A673 (cell line): Measurements from ENCODE around the gene TXNRD1. TPM values are rescaled to one million over a fixed set of nuclear protein-coding genes. Genes with fewer than 3 reads are reported as not detected.

Source experiments
- BruUV-seq: library from RNA; stranded (reverse); fragments of 400-500 nt; replicated peaks from 2 replicates; lab custom pipeline; 2021; lab: Mats Ljungman, UMichigan
- CTCF ChIA-PET: fragments of 300-600 bp; sonication (Branson Sonifier 250); formaldehyde crosslinking; loops from one replicate; lab custom pipeline; 2022; ENCODE audit warnings: antibody characterized with exemption; lab: Charles Lee
- POLR2A ChIA-PET: fragments of 300-600 bp; sonication (Branson Sonifier 250); formaldehyde crosslinking; loops from one replicate; lab custom pipeline; 2022; ENCODE audit warnings: antibody characterized with exemption; ENCODE audit not compliant: low non-redundant PET; lab: Charles Lee
- DNase-seq: peaks from one replicate; pipeline ENCODE4 v3.0.0-alpha.2; 2015; ENCODE audit warnings: low spot score
- H3K27ac ChIP-seq: fragments of 200-600 bp; sonication (generic); 2 replicates; pipeline ENCODE4 v1.5.1; 2016; ENCODE audit warnings: mixed run types, low read depth, mild to moderate bottlenecking, mixed read lengths, antibody characterized with exemption, low read length; ENCODE audit not compliant: poor library complexity, severe bottlenecking
- H3K27me3 ChIP-seq: fragments of 200-600 bp; sonication (generic); replicated peaks from 2 replicates; pipeline ENCODE4 v1.6.1; 2017; ENCODE audit warnings: mixed run types, low read depth, mild to moderate bottlenecking, mixed read lengths, antibody characterized with exemption, low read length; ENCODE audit not compliant: insufficient read depth, poor library complexity
- H3K36me3 ChIP-seq: fragments of 200-600 bp; sonication (generic); 2 replicates; pipeline ENCODE4 v1.6.1; 2016; ENCODE audit warnings: mixed run types, mild to moderate bottlenecking, mixed read lengths, antibody characterized with exemption, low read length; ENCODE audit not compliant: insufficient read depth, poor library complexity, severe bottlenecking
- H3K4me1 ChIP-seq: fragments of 200-600 bp; sonication (generic); 2 replicates; pipeline ENCODE4 v1.6.1; 2017; ENCODE audit warnings: mixed run types, mild to moderate bottlenecking, mixed read lengths, antibody characterized with exemption, low read length; ENCODE audit not compliant: insufficient read depth, poor library complexity, severe bottlenecking
- H3K4me3 ChIP-seq: fragments of 200-600 bp; sonication (generic); 2 replicates; pipeline ENCODE4 v1.5.1; 2016; ENCODE audit warnings: low read depth, mixed run types, mild to moderate bottlenecking, mixed read lengths, low read length; ENCODE audit not compliant: poor library complexity, severe bottlenecking
- H3K9me3 ChIP-seq: fragments of 200-600 bp; sonication (generic); 2 replicates; pipeline ENCODE4 v1.6.1; 2016; ENCODE audit warnings: mixed run types, low read depth, mild to moderate bottlenecking, mixed read lengths, antibody characterized with exemption, low read length; ENCODE audit not compliant: poor library complexity, severe bottlenecking
- CTCF ChIP-seq: fragments of 300-800, 200-600 bp; sonication (generic); conservative IDR thresholded peaks from 2 replicates; pipeline ENCODE4 v1.5.1; 2017; ENCODE audit warnings: low read depth, mild to moderate bottlenecking, antibody characterized with exemption, low read length, moderate library complexity, mixed read lengths
- EZH2 ChIP-seq: fragments of 200-600 bp; sonication (generic); IDR thresholded peaks from 2 replicates; pipeline ENCODE4 v1.6.1; 2017; ENCODE audit warnings: borderline replicate concordance, low read depth, mild to moderate bottlenecking, mixed read lengths, antibody characterized with exemption, low read length; ENCODE audit not compliant: poor library complexity, severe bottlenecking
- intact Hi-C: fragments of 100-400 bp; cut with micrococcal nuclease; formaldehyde crosslinking; loops from one replicate; pipeline ENCODE4 v1.10.0; 2022; ENCODE audit not compliant: unreplicated experiment
- total RNA-seq: library from RNA; stranded (reverse); gene quantifications from 2 replicates; pipeline ENCODE4 v1.2.3, GENCODE V29; 2021

Gene TXNRD1
- total RNA-seq, 1 experiment from 2014 or later: 226 TPM

GRCh38 chr12:104352106-104352713 is 136.6 kb downstream of the TXNRD1 start:
- no peaks in the 10 kb centered on the region for H3K27me3 ChIP-seq
- intact Hi-C loops: no loop called here
- H3K9me3 ChIP-seq: no peaks in the 10 kb centered on the region
- POLR2A ChIA-PET: no interaction called here
- H3K27ac ChIP-seq: no peak overlapping the region
- CTCF ChIA-PET: no interaction called here
- no peaks in the 10 kb centered on the region for H3K4me1 ChIP-seq
- no TSS peak for BruUV-seq
- DNase-seq: no peak
- no peak for TF ChIP-seq EZH2
- TF ChIP-seq CTCF: no peak
- no peak overlapping the region for H3K4me3 ChIP-seq
- H3K36me3 ChIP-seq: peaks cover 49% of the 10 kb centered on the region

GRCh38 chr12:104353012-104353981 is 137.7 kb downstream of the TXNRD1 start:
- TF ChIP-seq EZH2 (no peak), CTCF (no peak)
- BruUV-seq: no TSS peak
- H3K9me3 ChIP-seq: no peaks in the 10 kb centered on the region
- POLR2A ChIA-PET: no interaction called here
- H3K4me1 ChIP-seq: no peaks in the 10 kb centered on the region
- H3K27ac ChIP-seq: no peak overlapping the region
- H3K27me3 ChIP-seq: no peaks in the 10 kb centered on the region
- CTCF ChIA-PET: no interaction called here
- no peak for DNase-seq
- peaks cover 40% of the 10 kb centered on the region for H3K36me3 ChIP-seq
- intact Hi-C loops: no loop called here
- H3K4me3 ChIP-seq: no peak overlapping the region

GRCh38 chr12:104354167-104354867 is 138.7 kb downstream of the TXNRD1 start:
- no peaks in the 10 kb centered on the region for H3K4me1 ChIP-seq
- no peaks in the 10 kb centered on the region for H3K27me3 ChIP-seq
- POLR2A ChIA-PET: no interaction called here
- BruUV-seq: no TSS peak
- H3K4me3 ChIP-seq: no peak overlapping the region
- peaks cover 29% of the 10 kb centered on the region for H3K36me3 ChIP-seq
- CTCF ChIA-PET: no interaction called here
- TF ChIP-seq EZH2 (no peak), CTCF (no peak)
- intact Hi-C loops: no loop called here
- H3K9me3 ChIP-seq: no peaks in the 10 kb centered on the region
- H3K27ac ChIP-seq: no peak overlapping the region
- no peak for DNase-seq
